GM12878 (cell line): ENCODE results near the gene DNAAF1. TPM values are rescaled to one million over a fixed set of nuclear protein-coding genes. Genes with fewer than 3 reads are reported as not detected.

ENCODE experiments used
- CEBPB ChIP-seq, 2 experiments: fragments of 150-350 bp in 1 of 2; IDR thresholded peaks; 2 replicates each; pipeline ENCODE4 v1.6.1; 2012 to 2014; ENCODE audit warnings: low read depth in 2 of 2, low read length in 2 of 2, borderline replicate concordance in 1 of 2, inconsistent platforms in 1 of 2
- CUX1 ChIP-seq: IDR thresholded peaks from 2 replicates; pipeline ENCODE4 v1.6.1; 2012; ENCODE audit warnings: improper control_type of control experiment, low read depth, low read length; ENCODE audit not compliant: insufficient replicate concordance
- FOS ChIP-seq: IDR thresholded peaks from 3 replicates; pipeline ENCODE4 v1.6.1; 2011; ENCODE audit warnings: borderline replicate concordance; ENCODE audit not compliant: insufficient read length; ENCODE audit errors: extremely low read depth
- FOXK2 ChIP-seq: fragments of 450-650 bp; IDR thresholded peaks from 2 replicates; pipeline ENCODE4 v1.6.1; 2017; ENCODE audit warnings: mild to moderate bottlenecking, moderate library complexity
- GABPA ChIP-seq: IDR thresholded peaks from 2 replicates; pipeline ENCODE4 v1.6.1; 2014; ENCODE audit warnings: antibody characterized with exemption, low read depth, mild to moderate bottlenecking, inconsistent platforms
- IKZF2 ChIP-seq, 2 experiments: fragments of 450-650 bp; IDR thresholded peaks; 2 replicates each; pipeline ENCODE4 v1.6.1; 2017; ENCODE audit warnings: mild to moderate bottlenecking in 2 of 2, moderate library complexity in 2 of 2
- TCF3 ChIP-seq: IDR thresholded peaks from 2 replicates; pipeline ENCODE4 v1.6.1; 2012; ENCODE audit warnings: low read depth, mild to moderate bottlenecking, low read length, borderline replicate concordance; ENCODE audit not compliant: insufficient read depth
- TCF7 ChIP-seq: IDR thresholded peaks from 2 replicates; pipeline ENCODE4 v1.6.1; 2014; ENCODE audit warnings: antibody characterized with exemption, borderline replicate concordance
- ZSCAN29 ChIP-seq: fragments of 450-650 bp; IDR thresholded peaks from 2 replicates; pipeline ENCODE4 v1.6.1; 2017; ENCODE audit warnings: mild to moderate bottlenecking, moderate library complexity
- polyA plus RNA-seq, 11 experiments: library from polyadenylated mRNA; depleted of rRNA in 4 of 11; unstranded in 6 of 11; stranded (reverse) in 5 of 11; fragments of >200 nt; fragmentation: Nextera tagmentation in 4 of 11; fragmentation: Illumina TruSeq in 1 of 11; extraction: Ambion mirVana in 4 of 11; extraction: Trizol in 1 of 11; gene quantifications; 1 replicate in 1 of 11; 2 replicates in 10 of 11; pipeline versions ENCODE4 v1.2.1 to v1.2.3, GENCODE V29; 2011 to 2016; ENCODE audit warnings: inconsistent platforms in 2 of 11, missing spikeins in 2 of 11, low read depth in 1 of 11
- total RNA-seq, 4 experiments: library from RNA; depleted of rRNA in 3 of 4; stranded (reverse); fragments of >200 nt in 3 of 4; fragmentation: Illumina TruSeq in 1 of 4; extraction: Trizol in 1 of 4; gene quantifications; 2 replicates each; pipeline versions ENCODE4 v1.2.1 to v1.2.3, GENCODE V29; 2013 to 2021
- TF ChIP-seq, protein P1 (sequence below): fragments of 450-650 bp; IDR thresholded peaks from 2 replicates; pipeline ENCODE4 v1.6.1; 2018; ENCODE audit warnings: mild to moderate bottlenecking, low read depth, moderate library complexity; ENCODE audit not compliant: partially characterized antibody
- TF ChIP-seq, protein P2 (sequence below): fragments of 450-650 bp; IDR thresholded peaks from 2 replicates; pipeline ENCODE4 v1.6.1; 2017; ENCODE audit warnings: antibody characterized with exemption, mild to moderate bottlenecking, moderate library complexity
- TF ChIP-seq, protein P3 (sequence below): IDR thresholded peaks from 2 replicates; pipeline ENCODE4 v1.6.1; 2012; ENCODE audit warnings: low read depth, low read length, improper control_type of control experiment
- TF ChIP-seq, protein P4 (sequence below): fragments of 450-650 bp; formaldehyde crosslinking; IDR thresholded peaks from 2 replicates; pipeline ENCODE4 v1.4.0; 2020; ENCODE audit warnings: mild to moderate bottlenecking, moderate library complexity

DNAAF1 gene
- total and polyA plus RNA-seq, 10 of the 15 experiments (the other 5 are each of a cell fraction or from before 2014, with no cell fraction given): 0.02 to 0.76 (median 0.08) TPM; not detected in 6

DNA sequence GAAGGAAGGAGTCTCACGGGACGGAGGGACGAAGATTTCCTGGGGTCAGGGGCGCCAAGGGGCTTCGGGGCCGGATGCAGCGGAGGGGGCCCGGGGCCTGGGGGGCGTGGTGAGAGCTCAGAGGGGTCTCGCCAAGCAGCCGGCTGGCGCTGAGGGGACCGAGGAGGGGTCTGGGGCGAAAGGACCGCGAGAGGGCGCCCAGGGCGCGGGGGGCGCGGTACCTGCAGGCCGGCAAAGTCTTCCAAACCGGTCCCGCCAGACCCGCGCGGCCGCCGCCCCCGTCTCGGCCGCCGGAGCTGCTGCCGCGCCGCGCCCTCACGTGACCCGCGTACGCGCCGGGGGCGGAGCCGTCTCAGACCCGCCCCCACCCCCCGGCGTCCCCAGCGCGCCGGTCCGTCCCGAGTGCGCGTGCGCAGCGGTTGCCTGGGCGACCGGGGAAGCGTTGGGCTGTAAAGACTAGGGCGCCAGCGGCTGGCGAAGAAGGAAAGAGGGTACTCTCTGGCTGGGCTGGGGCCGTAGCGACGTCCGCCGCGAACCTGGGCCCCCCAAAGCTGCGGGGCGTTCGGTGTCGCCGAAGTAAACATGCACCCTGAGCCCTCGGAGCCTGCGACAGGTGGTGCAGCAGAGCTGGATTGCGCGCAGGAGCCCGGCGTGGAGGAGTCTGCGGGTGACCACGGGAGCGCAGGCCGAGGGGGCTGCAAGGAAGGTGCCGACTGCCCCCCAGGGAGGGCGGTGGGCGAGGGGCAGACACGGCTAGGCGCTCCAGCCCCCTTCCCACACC, at the start of gene DNAAF1, which contains the start of gene HSDL1 (continued):
- TF ChIP-seq, protein P1, sequence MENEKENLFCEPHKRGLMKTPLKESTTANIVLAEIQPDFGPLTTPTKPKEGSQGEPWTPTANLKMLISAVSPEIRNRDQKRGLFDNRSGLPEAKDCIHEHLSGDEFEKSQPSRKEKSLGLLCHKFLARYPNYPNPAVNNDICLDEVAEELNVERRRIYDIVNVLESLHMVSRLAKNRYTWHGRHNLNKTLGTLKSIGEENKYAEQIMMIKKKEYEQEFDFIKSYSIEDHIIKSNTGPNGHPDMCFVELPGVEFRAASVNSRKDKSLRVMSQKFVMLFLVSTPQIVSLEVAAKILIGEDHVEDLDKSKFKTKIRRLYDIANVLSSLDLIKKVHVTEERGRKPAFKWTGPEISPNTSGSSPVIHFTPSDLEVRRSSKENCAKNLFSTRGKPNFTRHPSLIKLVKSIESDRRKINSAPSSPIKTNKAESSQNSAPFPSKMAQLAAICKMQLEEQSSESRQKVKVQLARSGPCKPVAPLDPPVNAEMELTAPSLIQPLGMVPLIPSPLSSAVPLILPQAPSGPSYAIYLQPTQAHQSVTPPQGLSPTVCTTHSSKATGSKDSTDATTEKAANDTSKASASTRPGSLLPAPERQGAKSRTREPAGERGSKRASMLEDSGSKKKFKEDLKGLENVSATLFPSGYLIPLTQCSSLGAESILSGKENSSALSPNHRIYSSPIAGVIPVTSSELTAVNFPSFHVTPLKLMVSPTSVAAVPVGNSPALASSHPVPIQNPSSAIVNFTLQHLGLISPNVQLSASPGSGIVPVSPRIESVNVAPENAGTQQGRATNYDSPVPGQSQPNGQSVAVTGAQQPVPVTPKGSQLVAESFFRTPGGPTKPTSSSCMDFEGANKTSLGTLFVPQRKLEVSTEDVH: no peak
- TF ChIP-seq ZSCAN29: no peak
- no peak for TF ChIP-seq TCF3
- no peak for TF ChIP-seq CEBPB (IDR thresholded peaks at IDR 0.05; ENCODE audit: borderline replicate concordance in 1 of 2, low read depth in 2 of 2, low read length in 2 of 2)
- TF ChIP-seq GABPA: no peak
- TF ChIP-seq TCF7: no peak
- TF ChIP-seq IKZF2 (IDR thresholded peaks at IDR 0.05): no peak
- TF ChIP-seq, protein P2, sequence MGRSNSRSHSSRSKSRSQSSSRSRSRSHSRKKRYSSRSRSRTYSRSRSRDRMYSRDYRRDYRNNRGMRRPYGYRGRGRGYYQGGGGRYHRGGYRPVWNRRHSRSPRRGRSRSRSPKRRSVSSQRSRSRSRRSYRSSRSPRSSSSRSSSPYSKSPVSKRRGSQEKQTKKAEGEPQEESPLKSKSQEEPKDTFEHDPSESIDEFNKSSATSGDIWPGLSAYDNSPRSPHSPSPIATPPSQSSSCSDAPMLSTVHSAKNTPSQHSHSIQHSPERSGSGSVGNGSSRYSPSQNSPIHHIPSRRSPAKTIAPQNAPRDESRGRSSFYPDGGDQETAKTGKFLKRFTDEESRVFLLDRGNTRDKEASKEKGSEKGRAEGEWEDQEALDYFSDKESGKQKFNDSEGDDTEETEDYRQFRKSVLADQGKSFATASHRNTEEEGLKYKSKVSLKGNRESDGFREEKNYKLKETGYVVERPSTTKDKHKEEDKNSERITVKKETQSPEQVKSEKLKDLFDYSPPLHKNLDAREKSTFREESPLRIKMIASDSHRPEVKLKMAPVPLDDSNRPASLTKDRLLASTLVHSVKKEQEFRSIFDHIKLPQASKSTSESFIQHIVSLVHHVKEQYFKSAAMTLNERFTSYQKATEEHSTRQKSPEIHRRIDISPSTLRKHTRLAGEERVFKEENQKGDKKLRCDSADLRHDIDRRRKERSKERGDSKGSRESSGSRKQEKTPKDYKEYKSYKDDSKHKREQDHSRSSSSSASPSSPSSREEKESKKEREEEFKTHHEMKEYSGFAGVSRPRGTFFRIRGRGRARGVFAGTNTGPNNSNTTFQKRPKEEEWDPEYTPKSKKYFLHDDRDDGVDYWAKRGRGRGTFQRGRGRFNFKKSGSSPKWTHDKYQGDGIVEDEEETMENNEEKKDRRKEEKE: no peak
- TF ChIP-seq, protein P3, sequence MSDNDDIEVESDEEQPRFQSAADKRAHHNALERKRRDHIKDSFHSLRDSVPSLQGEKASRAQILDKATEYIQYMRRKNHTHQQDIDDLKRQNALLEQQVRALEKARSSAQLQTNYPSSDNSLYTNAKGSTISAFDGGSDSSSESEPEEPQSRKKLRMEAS: peak; percentile 87
- TF ChIP-seq FOXK2: no peak
- TF ChIP-seq CUX1: no peak
- TF ChIP-seq, protein P4, sequence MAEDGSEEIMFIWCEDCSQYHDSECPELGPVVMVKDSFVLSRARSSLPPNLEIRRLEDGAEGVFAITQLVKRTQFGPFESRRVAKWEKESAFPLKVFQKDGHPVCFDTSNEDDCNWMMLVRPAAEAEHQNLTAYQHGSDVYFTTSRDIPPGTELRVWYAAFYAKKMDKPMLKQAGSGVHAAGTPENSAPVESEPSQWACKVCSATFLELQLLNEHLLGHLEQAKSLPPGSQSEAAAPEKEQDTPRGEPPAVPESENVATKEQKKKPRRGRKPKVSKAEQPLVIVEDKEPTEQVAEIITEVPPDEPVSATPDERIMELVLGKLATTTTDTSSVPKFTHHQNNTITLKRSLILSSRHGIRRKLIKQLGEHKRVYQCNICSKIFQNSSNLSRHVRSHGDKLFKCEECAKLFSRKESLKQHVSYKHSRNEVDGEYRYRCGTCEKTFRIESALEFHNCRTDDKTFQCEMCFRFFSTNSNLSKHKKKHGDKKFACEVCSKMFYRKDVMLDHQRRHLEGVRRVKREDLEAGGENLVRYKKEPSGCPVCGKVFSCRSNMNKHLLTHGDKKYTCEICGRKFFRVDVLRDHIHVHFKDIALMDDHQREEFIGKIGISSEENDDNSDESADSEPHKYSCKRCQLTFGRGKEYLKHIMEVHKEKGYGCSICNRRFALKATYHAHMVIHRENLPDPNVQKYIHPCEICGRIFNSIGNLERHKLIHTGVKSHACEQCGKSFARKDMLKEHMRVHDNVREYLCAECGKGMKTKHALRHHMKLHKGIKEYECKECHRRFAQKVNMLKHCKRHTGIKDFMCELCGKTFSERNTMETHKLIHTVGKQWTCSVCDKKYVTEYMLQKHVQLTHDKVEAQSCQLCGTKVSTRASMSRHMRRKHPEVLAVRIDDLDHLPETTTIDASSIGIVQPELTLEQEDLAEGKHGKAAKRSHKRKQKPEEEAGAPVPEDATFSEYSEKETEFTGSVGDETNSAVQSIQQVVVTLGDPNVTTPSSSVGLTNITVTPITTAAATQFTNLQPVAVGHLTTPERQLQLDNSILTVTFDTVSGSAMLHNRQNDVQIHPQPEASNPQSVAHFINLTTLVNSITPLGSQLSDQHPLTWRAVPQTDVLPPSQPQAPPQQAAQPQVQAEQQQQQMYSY (CRISPR knock-in tag): no peak
- TF ChIP-seq FOS: no peak
